ENCODE measurements around the gene SIMC1. TPM values are rescaled to one million over a fixed set of nuclear protein-coding genes. Genes with fewer than 3 reads are reported as not detected.

Gene SIMC1
- polyA plus RNA-seq, 1 donor = 14.9 TPM

- no peak for DNase-seq
These were observed 79.5 kb downstream of the SIMC1 start for GRCh38 chr5:176317534-176318374.

DNA sequence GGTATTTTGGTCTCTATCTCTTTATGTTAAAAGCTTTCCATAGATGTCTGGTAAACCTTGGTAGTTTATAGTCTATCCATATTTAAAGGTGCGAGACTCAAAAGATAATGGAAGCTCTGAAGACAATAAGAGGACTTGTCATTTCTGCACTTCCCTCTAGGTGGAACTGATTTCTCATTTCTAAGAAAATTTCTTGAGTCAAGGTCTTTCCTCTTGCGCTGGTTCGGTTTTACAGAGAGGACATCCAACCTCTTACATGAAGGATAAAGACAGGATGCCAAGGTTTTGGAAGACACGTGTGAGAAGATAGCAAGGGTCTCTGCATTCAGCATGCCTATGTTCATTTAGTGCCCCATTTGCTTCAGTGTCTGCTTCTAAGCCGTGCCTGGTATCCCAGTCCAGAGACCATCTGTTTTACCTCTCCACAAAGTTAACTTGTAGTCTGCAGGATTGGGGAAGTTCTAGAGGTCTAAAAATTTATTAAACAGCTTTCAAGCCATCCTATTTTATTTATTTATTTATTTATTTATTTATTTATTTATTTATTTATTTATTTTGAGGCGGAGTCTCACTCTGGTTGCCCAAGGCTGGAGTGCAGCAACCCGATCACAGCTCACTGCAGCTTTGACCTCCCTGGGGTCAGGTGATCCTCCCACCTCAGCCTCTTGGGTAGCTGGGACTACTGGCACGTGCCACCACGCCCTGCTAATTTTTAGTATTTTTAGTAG lies 81.8 kb downstream of the SIMC1 start:
- no peak for DNase-seq

DNA sequence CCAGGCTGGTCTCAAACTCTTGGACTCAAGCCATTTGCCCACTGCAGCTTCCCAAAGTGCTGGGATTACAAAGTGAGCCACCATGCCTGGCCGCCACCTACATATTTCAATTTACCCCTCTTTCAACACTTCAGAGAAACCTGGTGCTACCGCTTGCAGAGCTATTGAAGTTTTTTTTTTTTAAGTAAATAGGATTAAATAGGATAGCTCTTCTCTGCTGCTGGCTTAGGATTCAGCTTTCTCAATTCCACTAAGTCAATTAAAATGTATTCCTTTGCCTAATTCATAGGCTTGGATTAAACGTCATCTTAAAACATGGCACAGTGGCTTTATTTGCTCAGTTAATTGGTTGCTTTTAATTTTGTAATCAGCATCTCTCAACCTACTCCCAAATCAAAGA lies 82.4 kb downstream of the SIMC1 start:
- no peak for DNase-seq

DNA sequence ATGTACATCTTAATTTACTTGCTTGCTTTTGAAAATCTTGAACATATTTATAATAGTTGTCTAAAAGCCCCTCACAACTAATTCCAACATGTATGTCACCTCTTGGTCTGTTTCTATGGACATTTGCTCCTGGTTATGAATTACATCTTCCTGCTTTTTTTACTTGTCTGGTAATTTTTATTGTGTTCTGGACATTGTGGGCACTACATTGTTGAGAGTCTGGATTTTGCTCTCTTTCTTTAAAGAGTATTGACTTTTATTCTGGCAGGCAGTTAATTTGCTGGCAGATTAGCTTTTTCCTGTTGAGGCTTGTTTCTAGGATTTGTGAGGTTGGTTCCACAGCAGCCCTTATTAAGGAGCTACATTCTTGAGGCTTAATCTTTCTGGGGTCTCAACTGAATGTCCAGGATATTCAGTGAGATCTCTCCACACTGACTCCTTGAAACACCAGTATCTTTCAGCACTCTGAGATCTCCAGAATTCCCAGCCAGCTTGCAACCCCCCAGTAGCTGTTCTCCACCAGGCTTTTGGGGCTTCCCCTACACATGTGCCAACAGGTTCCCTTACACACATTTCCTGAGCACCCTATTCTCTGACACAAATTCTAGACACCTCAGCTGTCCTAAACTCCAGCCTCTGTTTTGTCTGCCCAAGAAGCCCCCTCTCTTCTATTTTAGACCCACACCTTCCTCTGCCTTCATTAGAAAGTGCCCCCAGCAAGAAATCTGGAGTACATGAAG lies 96.0 kb downstream of the SIMC1 start:
- no peak for DNase-seq

- DNase-seq = no peak
These were observed 99.7 kb downstream of the SIMC1 start for GRCh38 chr5:176337913-176338312.

- no peak for DNase-seq
These were observed 101.1 kb downstream of the SIMC1 start for GRCh38 chr5:176339304-176339703.

DNA sequence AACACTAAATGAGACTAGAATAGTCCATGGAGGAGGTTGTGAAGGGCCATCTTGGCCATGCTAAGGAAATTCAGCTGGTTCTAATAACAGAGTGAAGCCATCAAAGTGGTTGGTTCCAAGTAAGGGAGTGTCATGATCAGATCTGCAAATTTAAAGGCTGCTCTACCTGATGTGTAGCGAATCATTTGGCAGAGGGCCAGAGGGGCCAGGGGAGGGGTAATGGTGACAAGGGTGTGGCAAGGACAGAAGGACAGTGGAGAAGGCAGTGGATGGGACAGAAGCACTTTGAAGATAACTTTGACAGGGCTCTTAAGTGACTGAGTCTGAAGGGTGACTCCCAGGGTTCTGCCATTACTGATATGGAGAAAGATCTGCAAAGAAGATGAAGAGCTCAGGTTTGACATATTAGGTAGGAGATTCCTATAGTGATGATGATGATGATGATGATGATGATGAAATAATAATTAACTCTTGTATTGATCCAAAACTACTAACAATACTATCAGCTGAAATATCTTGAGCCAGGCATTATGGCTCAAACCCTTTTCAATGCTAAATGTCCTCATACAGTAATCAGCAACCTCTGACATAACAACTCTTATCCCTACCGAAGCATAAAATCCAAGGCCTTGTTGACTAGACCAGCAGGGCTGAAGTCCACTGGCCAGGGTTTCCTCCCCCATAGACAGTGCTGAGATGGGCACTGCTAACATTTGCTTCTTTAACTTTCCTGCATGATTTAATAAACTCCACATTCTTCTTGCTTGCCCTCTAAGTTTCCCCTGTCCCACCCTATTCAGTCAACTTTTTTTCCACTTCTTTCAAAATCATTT lies 103.3 kb downstream of the SIMC1 start:
- DNase-seq = no peak

- DNase-seq = no peak
These were observed 103.9 kb downstream of the SIMC1 start for GRCh38 chr5:176342158-176342483.

GRCh38 chr5:176342766-176343458 lies 104.7 kb downstream of the SIMC1 start:
- no peak for DNase-seq

GRCh38 chr5:176350416-176350815 lies 112.2 kb downstream of the SIMC1 start:
- DNase-seq = no peak

- no peak for DNase-seq
These were observed 114.1 kb downstream of the SIMC1 start for GRCh38 chr5:176352116-176352878.

- peak; percentile 17 for DNase-seq
These were observed 115.3 kb downstream of the SIMC1 start for GRCh38 chr5:176353533-176353932.

DNA sequence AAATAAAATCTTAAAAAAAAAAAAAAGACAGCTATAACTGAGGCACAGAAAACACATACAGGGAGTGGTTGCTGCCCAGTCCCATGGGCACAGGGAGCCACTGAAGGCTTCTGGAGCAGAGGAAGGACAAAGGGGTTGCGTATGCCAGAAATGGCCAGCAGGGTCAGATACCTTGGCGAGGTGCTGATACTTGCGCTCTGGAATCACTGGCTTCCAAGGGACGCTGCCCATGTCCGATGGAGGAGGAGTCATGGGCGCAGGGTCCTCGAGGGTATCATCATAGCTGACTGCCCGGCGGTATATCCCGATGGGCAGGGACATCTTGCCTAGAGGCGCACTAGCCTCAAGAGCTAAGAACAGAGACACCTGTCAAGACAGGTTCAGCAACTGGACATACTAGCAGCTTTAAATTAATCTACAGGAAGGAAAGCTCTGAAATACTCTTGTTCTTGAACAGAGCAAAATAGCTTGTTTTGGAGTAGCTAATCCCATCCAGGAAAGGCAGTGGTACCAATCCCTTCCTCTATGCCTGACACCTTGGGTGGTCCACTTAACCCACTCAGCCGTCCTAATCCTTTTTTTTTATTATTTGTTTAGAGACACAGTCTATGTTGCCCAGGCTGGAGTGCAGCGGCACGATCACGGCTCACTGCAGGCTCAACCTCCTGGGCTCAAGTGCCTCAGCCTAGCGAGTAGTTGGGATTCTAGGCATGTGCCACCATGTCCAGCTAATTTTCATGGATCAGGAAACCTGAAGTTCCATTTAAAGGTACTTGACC lies 117.4 kb downstream of the SIMC1 start:
- DNase-seq = no peak

- no peak for DNase-seq
These were observed 117.9 kb downstream of the SIMC1 start for GRCh38 chr5:176356179-176356566.

DNA sequence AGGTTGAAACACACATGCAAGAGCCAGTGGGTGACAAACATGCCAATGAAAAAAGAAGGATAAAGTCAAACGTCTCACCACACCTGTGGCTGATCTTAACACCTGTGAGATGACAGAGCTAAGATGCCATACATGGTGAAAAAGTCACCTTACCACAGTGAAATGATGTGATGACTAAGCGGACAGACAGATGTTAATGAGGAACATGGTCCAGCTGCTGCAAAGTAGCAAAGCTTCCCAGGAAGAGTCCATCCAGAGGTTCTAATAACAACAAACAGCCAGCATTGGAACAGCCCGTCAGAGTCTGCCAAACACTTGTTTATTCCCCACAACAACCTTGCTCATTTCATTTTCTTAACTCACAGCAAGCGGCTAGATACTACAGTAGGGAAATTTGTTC lies 121.4 kb downstream of the SIMC1 start:
- no peak for DNase-seq

- peak; percentile 23 for DNase-seq
These were observed 122.7 kb downstream of the SIMC1 start for GRCh38 chr5:176360894-176361436.

- DNase-seq = peak; percentile 93
These were observed 123.4 kb downstream of the SIMC1 start, which contains the start of gene KIAA1191 for GRCh38 chr5:176361437-176362232. Gene KIAA1191, minus strand, starts transcription at chr5:176361764. Its CDS starts 2,256 bp downstream, at chr5:176359508.

- no peak for DNase-seq
These were observed 123.9 kb downstream of the SIMC1 start for GRCh38 chr5:176362233-176362490.

GRCh38 chr5:176364765-176365350 lies 126.6 kb downstream of the SIMC1 start:
- no peak for DNase-seq

Measured in hindlimb muscle (tissue), 1 donor.